Amygdala (tissue), 56 donors: ENCODE measurements around the gene SPHK1.

Experiments
- DNase-seq, 56 donors: peaks; one replicate each; lab custom pipeline; 2025; lab: John Stamatoyannopoulos, UW

The SPHK1 gene

GRCh38 chr17:76383546-76384221 is 725 bp upstream of the SPHK1 start:
- DNase-seq, result peak in 3 of 56 donors; percentile 24 to 42 (median 41)

GRCh38 chr17:76384987-76385891 is 830 bp downstream of the SPHK1 start:
- DNase-seq, result peak in 1 of 56 donors; percentile 10

GRCh38 chr17:76385892-76386786 is 1.7 kb downstream of the SPHK1 start:
- DNase-seq, result peak in 14 of 56 donors; percentile 12 to 65 (median 33)

- DNase-seq, result no peak
These were observed 2.8 kb downstream of the SPHK1 start for GRCh38 chr17:76386966-76387765.

- no peak for DNase-seq
These were observed 4.8 kb downstream of the SPHK1 start for GRCh38 chr17:76388966-76389888.

- peak in 1 of 56 donors; percentile 15 for DNase-seq
These were observed 5.6 kb downstream of the SPHK1 start for GRCh38 chr17:76390003-76390421.

- DNase-seq, result no peak
These were observed 6.8 kb downstream of the SPHK1 start for GRCh38 chr17:76391200-76391715.

GRCh38 chr17:76394166-76394565 is 9.8 kb downstream of the SPHK1 start:
- no peak for DNase-seq

- DNase-seq, result no peak
These were observed 11.6 kb downstream of the SPHK1 start for GRCh38 chr17:76395980-76396379.

GRCh38 chr17:76397184-76397583 is 12.8 kb downstream of the SPHK1 start:
- no peak for DNase-seq

- peak; percentile 16 to 95 (median 76) for DNase-seq
These were observed 13.5 kb downstream of the SPHK1 start for GRCh38 chr17:76397687-76398522.

- DNase-seq, result no peak
These were observed 14.2 kb downstream of the SPHK1 start for GRCh38 chr17:76398523-76399174.

- DNase-seq, result no peak
These were observed 15.1 kb downstream of the SPHK1 start for GRCh38 chr17:76399175-76400172.

- DNase-seq, result no peak
These were observed 18.3 kb downstream of the SPHK1 start for GRCh38 chr17:76402711-76403110.

GRCh38 chr17:76404256-76404655 is 19.8 kb downstream of the SPHK1 start:
- DNase-seq, result no peak
